Activated T-helper 9 cell treated with anti-CD3 and anti-CD28 coated beads, Interleukin-2, amount 50 U/mL, for 16 hours (primary cell): Measurements from ENCODE around the gene HSP90B1.

Experiments
- DNase-seq: peaks from one replicate; pipeline ENCODE4 v3.0.0-alpha.2; 2020; ENCODE audit warnings: low read depth

HSP90B1 gene

DNA sequence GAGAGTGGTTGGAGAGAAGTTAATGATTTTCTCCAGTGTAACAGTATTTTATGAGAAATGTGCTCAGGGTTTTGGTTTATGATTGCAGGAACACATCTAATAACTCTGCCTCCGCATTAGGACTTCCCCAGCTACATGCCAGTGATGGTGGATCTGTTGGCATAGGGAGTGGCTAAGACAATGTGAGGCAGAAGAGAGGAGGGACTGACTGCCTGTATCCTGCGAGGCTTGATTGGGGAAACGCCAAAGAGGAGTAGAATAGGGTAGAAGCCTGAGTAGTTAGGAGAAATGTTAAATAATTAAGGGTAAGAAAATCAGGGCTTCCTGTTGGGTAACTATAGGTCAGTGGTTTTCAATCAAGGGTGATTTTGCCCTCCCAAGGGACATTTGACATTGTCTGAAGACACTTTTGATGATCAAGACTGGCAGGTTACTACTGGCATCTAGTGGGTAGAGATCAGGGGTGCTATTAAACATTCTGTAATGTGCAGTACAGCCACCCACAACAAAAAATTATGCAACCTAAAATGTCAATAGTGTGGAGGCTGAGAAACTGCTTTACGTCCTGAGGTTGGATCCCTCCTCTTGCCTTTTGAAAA, 48.3 kb downstream of the HSP90B1 start:
- no peak for DNase-seq

DNA sequence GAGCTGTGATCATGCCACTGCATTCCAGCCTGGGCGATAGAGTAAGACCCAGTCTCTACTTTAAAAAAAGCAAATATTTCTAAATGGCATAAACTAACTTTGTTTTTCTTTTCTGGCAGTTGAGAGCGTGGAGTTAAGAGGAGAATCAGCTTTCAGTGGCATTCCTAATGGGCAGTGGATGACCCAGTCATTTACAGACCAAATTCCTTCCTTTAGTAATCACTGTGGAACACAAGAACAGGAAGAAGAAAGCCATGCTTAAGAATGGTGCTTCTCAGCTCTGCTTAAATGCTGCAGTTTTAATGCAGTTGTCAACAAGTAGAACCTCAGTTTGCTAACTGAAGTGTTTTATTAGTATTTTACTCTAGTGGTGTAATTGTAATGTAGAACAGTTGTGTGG, 56.6 kb downstream of the HSP90B1 start:
- DNase-seq, result no peak

DNA sequence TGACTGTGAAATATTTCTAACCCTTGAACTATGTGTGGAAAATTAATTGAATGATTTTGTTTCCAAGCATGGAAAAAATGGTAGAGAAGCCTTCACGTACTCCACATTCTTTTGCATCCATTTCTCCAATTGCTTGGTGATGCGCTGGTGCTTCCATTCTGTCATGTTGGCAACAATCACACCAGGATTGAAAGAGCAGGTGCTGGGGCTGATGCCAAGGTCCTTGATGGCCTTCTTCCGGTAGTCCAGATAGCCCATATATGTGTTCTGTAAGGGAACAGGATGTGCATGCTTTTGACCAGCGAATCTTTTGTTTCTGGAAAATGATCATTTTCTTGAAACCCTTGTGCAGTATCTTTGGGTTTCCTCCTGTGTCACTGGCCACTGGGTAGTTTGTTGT, 64.0 kb downstream of the HSP90B1 start:
- DNase-seq, result no peak

DNA sequence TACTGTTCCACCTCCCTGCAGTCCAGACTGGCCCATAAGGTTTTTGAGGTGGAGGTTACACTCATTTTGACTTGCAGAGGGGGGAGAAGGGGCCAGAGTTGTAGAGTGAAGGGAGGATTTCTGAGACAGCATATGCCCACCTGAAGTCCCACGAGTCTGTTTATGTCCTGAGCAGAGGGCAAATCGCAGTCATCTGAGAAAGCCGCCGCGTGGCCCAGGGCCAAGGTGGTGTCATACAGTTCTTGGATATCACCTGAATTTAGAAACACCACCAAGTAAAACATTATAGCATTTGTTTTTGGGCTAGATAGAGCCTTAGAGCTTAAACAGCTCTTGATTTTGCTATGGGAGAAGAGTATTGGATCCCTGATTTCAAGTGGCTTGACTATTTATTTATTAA, 66.4 kb downstream of the HSP90B1 start:
- DNase-seq, result no peak

GRCh38 chr12:103997286-103997900, 67.2 kb downstream of the HSP90B1 start:
- no peak for DNase-seq
